ENCODE measurements around the gene ERAP2. TPM values are rescaled to one million over a fixed set of nuclear protein-coding genes. Genes with fewer than 3 reads are reported as not detected.
A peak's percentile ranks its signal among the peaks of the same experiment; 100 is the strongest.

The ERAP2 gene
- total and polyA plus RNA-seq, 2 of the 13 experiments (the other 11 are each of a cell fraction or from before 2014, with no cell fraction given) = 12.8 to 16.6 TPM

DNA sequence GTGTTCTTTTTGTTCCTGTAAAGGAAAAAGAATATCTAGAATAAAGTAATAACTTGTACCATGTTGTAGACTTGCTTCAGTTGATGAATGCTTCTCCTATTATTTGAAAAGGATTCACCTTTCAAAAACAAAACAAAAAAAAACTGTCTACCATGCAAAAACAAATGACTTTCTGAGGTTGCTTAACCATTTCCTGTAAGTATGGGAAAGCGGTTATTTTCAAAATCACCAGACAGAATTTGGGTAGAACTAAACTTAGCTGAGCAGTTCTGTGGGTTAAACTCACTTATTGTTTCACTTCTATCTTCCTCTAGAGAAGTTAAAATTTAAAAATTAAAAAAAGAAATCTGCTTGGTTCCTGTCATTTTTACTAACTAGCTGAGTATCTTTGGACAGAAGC is 84.8 kb downstream of the ERAP2 start:
- Histone ChIP-seq H3K36me3 (replicated peaks in 1 of 2; ENCODE audit: control insufficient read depth in 1 of 2, insufficient read depth in 2 of 2, low read length in 2 of 2) (no peaks in the 10 kb centered on the region), H3K9ac (ENCODE audit: insufficient read depth, low read depth, low read length) (no peak overlapping the region), H3K27ac (ENCODE audit: extremely low read length, insufficient read depth, low read length) (no peak overlapping the region), H4K20me1 (ENCODE audit: insufficient read depth, low read length) (no peaks in the 10 kb centered on the region), H3K9me3 (ENCODE audit: low read length) (no peaks in the 10 kb centered on the region), H3K79me2 (ENCODE audit: insufficient read depth, low read length) (peaks cover 13% of the 10 kb centered on the region), H3K4me1 (ENCODE audit: insufficient read depth, low read length) (peaks cover 25% of the 10 kb centered on the region), H3K4me2 (ENCODE audit: low read depth, low read length) (no peak overlapping the region), H3K27me3 (ENCODE audit: control insufficient read depth in 1 of 2, insufficient read depth in 2 of 2, low read length in 2 of 2) (no peaks in the 10 kb centered on the region), H2AFZ (ENCODE audit: low read length) (no peak overlapping the region), H3K4me3 (replicated peaks in 1 of 3; ENCODE audit: insufficient read depth in 1 of 3, low read depth in 2 of 3, low read length in 3 of 3) (no peak overlapping the region)
- 100% methylated on average over 1 of the region's 1 CpG for WGBS (ENCODE audit: low lambda C conversion rate)
- POLR2A ChIA-PET = no interaction called here
- ATAC-seq = no peak
- intact Hi-C loops (cut with micrococcal nuclease; ENCODE audit: unreplicated experiment) (no loop called here), in situ Hi-C loops (cut with HindIII; ENCODE audit: extremely low pct_ligation_motif_present, low pct_unique_long_range_greater_than_20kb) (no loop called here)
- no peak for FAIRE-seq
- no TSS peak for BruUV-seq (replicated peaks)
- no peak for DNase-seq (ENCODE audit: low spot score)
- CTCF ChIA-PET (ENCODE audit: low intra/inter-chr PET ratio, low total read pairs) = no interaction called here
- TF ChIP-seq SAFB2 (CRISPR knock-in tag; IDR thresholded peaks at IDR 0.05; ENCODE audit: borderline replicate concordance, low read depth) = no peak
- peak; percentile 46; the same call in 1 of the 2 replicates for TF ChIP-seq MAFF (IDR thresholded peaks at IDR 0.05; ENCODE audit: low read depth, low read length)
- TF ChIP-seq MAFK (conservative IDR thresholded peaks at IDR 0.05 in 1 of 2, IDR thresholded peaks at IDR 0.05 in 1 of 2; ENCODE audit: low read length in 2 of 2) = peak; percentile 49 to 63
- TF ChIP-seq KDM5B (CRISPR knock-in tag; IDR thresholded peaks at IDR 0.05; ENCODE audit: borderline replicate concordance) = no peak
- TF ChIP-seq ZNF652 (CRISPR knock-in tag; IDR thresholded peaks at IDR 0.05; ENCODE audit: borderline replicate concordance, low read depth) = peak; percentile 26; the same call in 1 of the 2 replicates

- H3K27ac ChIP-seq (ENCODE audit: extremely low read length, insufficient read depth, low read length) = no peak overlapping the region
- in situ Hi-C loops (cut with HindIII; ENCODE audit: extremely low pct_ligation_motif_present, low pct_unique_long_range_greater_than_20kb) = no loop called here
- BruUV-seq (replicated peaks) = no TSS peak
- FAIRE-seq (no peak), ATAC-seq (no peak), DNase-seq (ENCODE audit: low spot score) (no peak)
- no peaks in the 10 kb centered on the region for H3K27me3 ChIP-seq (ENCODE audit: control insufficient read depth in 1 of 2, insufficient read depth in 2 of 2, low read length in 2 of 2)
- intact Hi-C loops (cut with micrococcal nuclease; ENCODE audit: unreplicated experiment) = no loop called here
- H4K20me1 ChIP-seq (ENCODE audit: insufficient read depth, low read length) = no peaks in the 10 kb centered on the region
- ChIA-PET POLR2A (no interaction called here), CTCF (ENCODE audit: low intra/inter-chr PET ratio, low total read pairs) (no interaction called here)
- H3K4me1 ChIP-seq (ENCODE audit: insufficient read depth, low read length) = peaks cover 11% of the 10 kb centered on the region
- 99% methylated on average over 4 of the region's 4 CpGs for WGBS (ENCODE audit: low lambda C conversion rate)
- H3K4me3 ChIP-seq (replicated peaks in 1 of 3; ENCODE audit: insufficient read depth in 1 of 3, low read depth in 2 of 3, low read length in 3 of 3) = no peak overlapping the region
- H3K9me3 ChIP-seq (ENCODE audit: low read length) = no peaks in the 10 kb centered on the region
- H3K4me2 ChIP-seq (ENCODE audit: low read depth, low read length) = no peak overlapping the region
- H3K9ac ChIP-seq (ENCODE audit: insufficient read depth, low read depth, low read length) = no peak overlapping the region
- no peak for TF ChIP-seq ZNF44 (CRISPR knock-in tag; IDR thresholded peaks at IDR 0.05)
- no peak for TF ChIP-seq NCOA2 (CRISPR knock-in tag; IDR thresholded peaks at IDR 0.05)
- TF ChIP-seq ZNF644 (CRISPR knock-in tag; IDR thresholded peaks at IDR 0.05; ENCODE audit: low read depth) = no peak
- TF ChIP-seq FOSL2 (CRISPR knock-in tag; IDR thresholded peaks at IDR 0.05) = no peak
- TF ChIP-seq NFE2L1 (CRISPR knock-in tag; IDR thresholded peaks at IDR 0.05; ENCODE audit: borderline replicate concordance) = no peak
- TF ChIP-seq NFATC3 (CRISPR knock-in tag; IDR thresholded peaks at IDR 0.05) = no peak
- TF ChIP-seq KAT2B (IDR thresholded peaks at IDR 0.05; ENCODE audit: borderline replicate concordance, low read depth, low read length) = no peak
- TF ChIP-seq RNF219 (CRISPR knock-in tag; IDR thresholded peaks at IDR 0.05) = no peak
- no peak for TF ChIP-seq ZNF563 (CRISPR knock-in tag; IDR thresholded peaks at IDR 0.05)
- TF ChIP-seq YEATS4 (CRISPR knock-in tag; IDR thresholded peaks at IDR 0.05; ENCODE audit: borderline replicate concordance) = no peak
- no peak for TF ChIP-seq KLF9 (CRISPR knock-in tag; IDR thresholded peaks at IDR 0.05; ENCODE audit: low read depth)
- TF ChIP-seq, protein P1, sequence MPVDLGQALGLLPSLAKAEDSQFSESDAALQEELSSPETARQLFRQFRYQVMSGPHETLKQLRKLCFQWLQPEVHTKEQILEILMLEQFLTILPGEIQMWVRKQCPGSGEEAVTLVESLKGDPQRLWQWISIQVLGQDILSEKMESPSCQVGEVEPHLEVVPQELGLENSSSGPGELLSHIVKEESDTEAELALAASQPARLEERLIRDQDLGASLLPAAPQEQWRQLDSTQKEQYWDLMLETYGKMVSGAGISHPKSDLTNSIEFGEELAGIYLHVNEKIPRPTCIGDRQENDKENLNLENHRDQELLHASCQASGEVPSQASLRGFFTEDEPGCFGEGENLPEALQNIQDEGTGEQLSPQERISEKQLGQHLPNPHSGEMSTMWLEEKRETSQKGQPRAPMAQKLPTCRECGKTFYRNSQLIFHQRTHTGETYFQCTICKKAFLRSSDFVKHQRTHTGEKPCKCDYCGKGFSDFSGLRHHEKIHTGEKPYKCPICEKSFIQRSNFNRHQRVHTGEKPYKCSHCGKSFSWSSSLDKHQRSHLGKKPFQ (CRISPR knock-in tag; IDR thresholded peaks at IDR 0.05; ENCODE audit: insufficient replicate concordance) = no peak
- no peak for TF ChIP-seq PHF20 (CRISPR knock-in tag; IDR thresholded peaks at IDR 0.05)
- peaks cover 11% of the 10 kb centered on the region for H3K79me2 ChIP-seq (ENCODE audit: insufficient read depth, low read length)
- H3K36me3 ChIP-seq (replicated peaks in 1 of 2; ENCODE audit: control insufficient read depth in 1 of 2, insufficient read depth in 2 of 2, low read length in 2 of 2) = no peaks in the 10 kb centered on the region
- H2AFZ ChIP-seq (ENCODE audit: low read length) = no peak overlapping the region
Measured at GRCh38 chr5:96962540-96962991, 86.3 kb downstream of the ERAP2 start.

All from HepG2 (cell line).